ENCODE results near the gene CACNA2D3.

Gene CACNA2D3

GRCh38 chr3:54819946-54820345 lies 697.6 kb downstream of the CACNA2D3 start:
- H3K4me1 ChIP-seq (ENCODE audit: control insufficient read depth, insufficient read depth, low read length, poor library complexity, severe bottlenecking) = peaks cover 14% of the 10 kb centered on the region
- no peak overlapping the region for H3K27ac ChIP-seq (ENCODE audit: low read depth, low read length, severe bottlenecking)
- no peaks in the 10 kb centered on the region for H3K36me3 ChIP-seq (ENCODE audit: control insufficient read depth, insufficient read depth, low read length)
- H3K4me3 ChIP-seq (ENCODE audit: extremely low read depth, insufficient read depth, low read length, poor library complexity, severe bottlenecking) = no peak overlapping the region
- WGBS, 2 experiments (ENCODE audit: insufficient coverage in 2 of 2) = no CpG with 5 or more reads among the region's 5 CpGs
- no peaks in the 10 kb centered on the region for H3K9me3 ChIP-seq (ENCODE audit: control insufficient read depth, low read length)

GRCh38 chr3:54822206-54822605 lies 699.9 kb downstream of the CACNA2D3 start:
- Histone ChIP-seq H3K36me3 (ENCODE audit: control insufficient read depth, insufficient read depth, low read length) (no peaks in the 10 kb centered on the region), H3K27ac (ENCODE audit: low read depth, low read length, severe bottlenecking) (no peak overlapping the region), H3K4me3 (ENCODE audit: extremely low read depth, insufficient read depth, low read length, poor library complexity, severe bottlenecking) (no peak overlapping the region), H3K9me3 (ENCODE audit: control insufficient read depth, low read length) (no peaks in the 10 kb centered on the region), H3K4me1 (ENCODE audit: control insufficient read depth, insufficient read depth, low read length, poor library complexity, severe bottlenecking) (peaks cover 3% of the 10 kb centered on the region)
- no CpG with 5 or more reads among the region's 1 CpG for WGBS, 2 experiments (ENCODE audit: insufficient coverage in 2 of 2)

GRCh38 chr3:54826251-54826691 lies 703.9 kb downstream of the CACNA2D3 start:
- no peak overlapping the region for H3K27ac ChIP-seq (ENCODE audit: low read depth, low read length, severe bottlenecking)
- no peaks in the 10 kb centered on the region for H3K36me3 ChIP-seq (ENCODE audit: control insufficient read depth, insufficient read depth, low read length)
- no peak overlapping the region for H3K4me3 ChIP-seq (ENCODE audit: extremely low read depth, insufficient read depth, low read length, poor library complexity, severe bottlenecking)
- H3K9me3 ChIP-seq (ENCODE audit: control insufficient read depth, low read length) = peaks cover 5% of the 10 kb centered on the region
- no peaks in the 10 kb centered on the region for H3K4me1 ChIP-seq (ENCODE audit: control insufficient read depth, insufficient read depth, low read length, poor library complexity, severe bottlenecking)
- 94 to 96% methylated on average over 2 to 3 of the region's 3 CpGs for WGBS, 2 experiments (ENCODE audit: insufficient coverage in 2 of 2)

- WGBS, 2 experiments (ENCODE audit: insufficient coverage in 2 of 2) = 67 to 68% methylated on average over 7 to 9 of the region's 9 CpGs
- Histone ChIP-seq H3K4me1 (ENCODE audit: control insufficient read depth, insufficient read depth, low read length, poor library complexity, severe bottlenecking) (no peaks in the 10 kb centered on the region), H3K36me3 (ENCODE audit: control insufficient read depth, insufficient read depth, low read length) (no peaks in the 10 kb centered on the region)
Observed at GRCh38 chr3:54827056-54827687, 704.8 kb downstream of the CACNA2D3 start.

GRCh38 chr3:54827776-54828175 lies 705.4 kb downstream of the CACNA2D3 start:
- H3K36me3 ChIP-seq (ENCODE audit: control insufficient read depth, insufficient read depth, low read length) = no peaks in the 10 kb centered on the region
- WGBS, 2 experiments (ENCODE audit: insufficient coverage in 2 of 2) = 85 to 94% methylated on average over 2 of the region's 2 CpGs
- H3K27ac ChIP-seq (ENCODE audit: low read depth, low read length, severe bottlenecking) = no peak overlapping the region
- no peak overlapping the region for H3K4me3 ChIP-seq (ENCODE audit: extremely low read depth, insufficient read depth, low read length, poor library complexity, severe bottlenecking)
- peaks cover 5% of the 10 kb centered on the region for H3K9me3 ChIP-seq (ENCODE audit: control insufficient read depth, low read length)
- no peaks in the 10 kb centered on the region for H3K4me1 ChIP-seq (ENCODE audit: control insufficient read depth, insufficient read depth, low read length, poor library complexity, severe bottlenecking)

More at GRCh38 chr3:54827056-54827687, 704.8 kb downstream of the CACNA2D3 start:
- H3K9me3 ChIP-seq (ENCODE audit: control insufficient read depth, low read length) = peaks cover 5% of the 10 kb centered on the region
- H3K4me3 ChIP-seq (ENCODE audit: extremely low read depth, insufficient read depth, low read length, poor library complexity, severe bottlenecking) = no peak overlapping the region
- H3K27ac ChIP-seq (ENCODE audit: low read depth, low read length, severe bottlenecking) = no peak overlapping the region

GRCh38 chr3:54830658-54831057 lies 708.3 kb downstream of the CACNA2D3 start:
- no peaks in the 10 kb centered on the region for H3K4me1 ChIP-seq (ENCODE audit: control insufficient read depth, insufficient read depth, low read length, poor library complexity, severe bottlenecking)
- WGBS, 2 experiments (ENCODE audit: insufficient coverage in 2 of 2) = 59 to 64% methylated on average over 3 to 5 of the region's 8 CpGs

GRCh38 chr3:54831112-54831511 lies 708.8 kb downstream of the CACNA2D3 start:
- peaks cover 5% of the 10 kb centered on the region for H3K9me3 ChIP-seq (ENCODE audit: control insufficient read depth, low read length)
- no peak overlapping the region for H3K27ac ChIP-seq (ENCODE audit: low read depth, low read length, severe bottlenecking)
- no peaks in the 10 kb centered on the region for H3K4me1 ChIP-seq (ENCODE audit: control insufficient read depth, insufficient read depth, low read length, poor library complexity, severe bottlenecking)
- WGBS, 2 experiments (ENCODE audit: insufficient coverage in 2 of 2) = 91% methylated on average over 2 of the region's 2 CpGs; no CpG with 5 or more reads in 1 of the 2 experiments
- no peak overlapping the region for H3K4me3 ChIP-seq (ENCODE audit: extremely low read depth, insufficient read depth, low read length, poor library complexity, severe bottlenecking)
- no peaks in the 10 kb centered on the region for H3K36me3 ChIP-seq (ENCODE audit: control insufficient read depth, insufficient read depth, low read length)

More at GRCh38 chr3:54830658-54831057, 708.3 kb downstream of the CACNA2D3 start:
- Histone ChIP-seq H3K4me3 (ENCODE audit: extremely low read depth, insufficient read depth, low read length, poor library complexity, severe bottlenecking) (no peak overlapping the region), H3K36me3 (ENCODE audit: control insufficient read depth, insufficient read depth, low read length) (no peaks in the 10 kb centered on the region), H3K9me3 (ENCODE audit: control insufficient read depth, low read length) (peaks cover 5% of the 10 kb centered on the region), H3K27ac (ENCODE audit: low read depth, low read length, severe bottlenecking) (no peak overlapping the region)

GRCh38 chr3:54832876-54833275 lies 710.5 kb downstream of the CACNA2D3 start:
- Histone ChIP-seq H3K27ac (ENCODE audit: low read depth, low read length, severe bottlenecking) (no peak overlapping the region), H3K4me3 (ENCODE audit: extremely low read depth, insufficient read depth, low read length, poor library complexity, severe bottlenecking) (no peak overlapping the region), H3K4me1 (ENCODE audit: control insufficient read depth, insufficient read depth, low read length, poor library complexity, severe bottlenecking) (no peaks in the 10 kb centered on the region), H3K36me3 (ENCODE audit: control insufficient read depth, insufficient read depth, low read length) (no peaks in the 10 kb centered on the region), H3K9me3 (ENCODE audit: control insufficient read depth, low read length) (peaks cover 5% of the 10 kb centered on the region)
- WGBS, 2 experiments (ENCODE audit: insufficient coverage in 2 of 2) = 80 to 100% methylated on average over 1 of the region's 1 CpG

- no peak overlapping the region for H3K27ac ChIP-seq (ENCODE audit: low read depth, low read length, severe bottlenecking)
- H3K36me3 ChIP-seq (ENCODE audit: control insufficient read depth, insufficient read depth, low read length) = no peaks in the 10 kb centered on the region
- 89 to 92% methylated on average over 2 to 3 of the region's 3 CpGs for WGBS, 2 experiments (ENCODE audit: insufficient coverage in 2 of 2)
- no peaks in the 10 kb centered on the region for H3K4me1 ChIP-seq (ENCODE audit: control insufficient read depth, insufficient read depth, low read length, poor library complexity, severe bottlenecking)
- H3K4me3 ChIP-seq (ENCODE audit: extremely low read depth, insufficient read depth, low read length, poor library complexity, severe bottlenecking) = no peak overlapping the region
- no peaks in the 10 kb centered on the region for H3K9me3 ChIP-seq (ENCODE audit: control insufficient read depth, low read length)
Observed at GRCh38 chr3:54835701-54836100, 713.3 kb downstream of the CACNA2D3 start.

- 81 to 93% methylated on average over 4 to 5 of the region's 8 CpGs for WGBS, 2 experiments (ENCODE audit: insufficient coverage in 2 of 2)
- Histone ChIP-seq H3K9me3 (ENCODE audit: control insufficient read depth, low read length) (no peaks in the 10 kb centered on the region), H3K27ac (ENCODE audit: low read depth, low read length, severe bottlenecking) (no peak overlapping the region)
Observed at GRCh38 chr3:54836871-54837270, 714.5 kb downstream of the CACNA2D3 start.

GRCh38 chr3:54837964-54838363 lies 715.6 kb downstream of the CACNA2D3 start:
- Histone ChIP-seq H3K27ac (ENCODE audit: low read depth, low read length, severe bottlenecking) (no peak overlapping the region), H3K9me3 (ENCODE audit: control insufficient read depth, low read length) (no peaks in the 10 kb centered on the region), H3K4me3 (ENCODE audit: extremely low read depth, insufficient read depth, low read length, poor library complexity, severe bottlenecking) (no peak overlapping the region), H3K4me1 (ENCODE audit: control insufficient read depth, insufficient read depth, low read length, poor library complexity, severe bottlenecking) (no peaks in the 10 kb centered on the region), H3K36me3 (ENCODE audit: control insufficient read depth, insufficient read depth, low read length) (no peaks in the 10 kb centered on the region)
- 92 to 94% methylated on average over 2 of the region's 2 CpGs for WGBS, 2 experiments (ENCODE audit: insufficient coverage in 2 of 2)

More at GRCh38 chr3:54836871-54837270, 714.5 kb downstream of the CACNA2D3 start:
- Histone ChIP-seq H3K4me3 (ENCODE audit: extremely low read depth, insufficient read depth, low read length, poor library complexity, severe bottlenecking) (no peak overlapping the region), H3K36me3 (ENCODE audit: control insufficient read depth, insufficient read depth, low read length) (no peaks in the 10 kb centered on the region), H3K4me1 (ENCODE audit: control insufficient read depth, insufficient read depth, low read length, poor library complexity, severe bottlenecking) (no peaks in the 10 kb centered on the region)

All from mesodermal cell (in vitro differentiated cells).